HFFc6 (cell line): ENCODE data around the gene P3H1. TPM values are rescaled to one million over a fixed set of nuclear protein-coding genes. Genes with fewer than 3 reads are reported as not detected.

Experiments used
- DNase-seq: peaks from one replicate; pipeline ENCODE4 v3.0.0-alpha.2; 2018
- H3K27ac Mint-ChIP-seq: 2 replicates; pipeline ENCODE4 v1.8.0; 2020; ENCODE audit warnings: mild to moderate bottlenecking, mixed read lengths
- H3K27me3 Mint-ChIP-seq: 2 replicates; pipeline ENCODE4 v1.8.0; 2021; ENCODE audit warnings: mild to moderate bottlenecking, moderate library complexity, mixed read lengths; ENCODE audit not compliant: insufficient read depth
- H3K36me3 Mint-ChIP-seq: 2 replicates; pipeline ENCODE4 v1.8.0; 2021; ENCODE audit warnings: low read depth, mixed read lengths
- H3K4me1 Mint-ChIP-seq: 2 replicates; pipeline ENCODE4 v1.8.0; 2020; ENCODE audit warnings: low read depth, mixed read lengths
- H3K4me3 Mint-ChIP-seq: 2 replicates; pipeline ENCODE4 v1.8.0; 2020; ENCODE audit warnings: mild to moderate bottlenecking, moderate library complexity, mixed read lengths
- H3K9me3 Mint-ChIP-seq: 2 replicates; pipeline ENCODE4 v1.8.0; 2020; ENCODE audit warnings: mild to moderate bottlenecking, mixed read lengths
- total RNA-seq, 6 experiments: library from RNA; stranded (reverse); fragmentation: NEBNext Ultra II Directional; extraction: Animal tissue kit (Norgen Biotek cat#: 25700); gene quantifications; 2 replicates in 1 of 6; 3 replicates in 5 of 6; pipeline ENCODE4 v1.2.3, GENCODE V29; 2021
- TF ChIP-seq, protein P1 (sequence below): fragments of 200-600 bp; sonication (generic); IDR thresholded peaks from 2 replicates; pipeline ENCODE4 v1.5.0; 2021; ENCODE audit warnings: antibody characterized with exemption, mild to moderate bottlenecking

Gene P3H1
- total RNA-seq, 6 experiments from 2014 or later, result 115 to 169 (median 126) TPM

DNA sequence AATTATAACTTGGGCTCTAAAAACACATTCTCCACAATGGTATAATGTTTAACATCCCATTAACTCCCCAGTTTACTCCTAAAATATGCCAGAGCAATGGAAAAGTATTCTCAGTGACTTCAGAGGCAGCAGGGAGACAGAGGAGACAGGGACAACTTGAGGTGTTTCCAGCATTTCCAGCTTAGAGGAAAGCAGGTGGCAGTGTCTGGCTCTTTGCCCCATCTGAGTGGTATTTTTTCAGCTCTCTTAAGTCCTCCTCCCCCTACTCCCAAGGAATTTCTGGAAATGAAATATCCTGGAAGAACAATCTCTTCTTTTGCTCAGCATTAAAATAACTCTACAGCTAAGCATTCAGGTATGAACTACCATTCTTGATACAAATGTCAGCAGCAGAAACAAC, 39.3 kb upstream of the P3H1 start:
- Mint-ChIP-seq H3K27me3 (peaks cover 2% of the 10 kb centered on the region), H3K4me1 (peaks cover 31% of the 10 kb centered on the region), H3K4me3 (no peak overlapping the region), H3K36me3 (peaks cover 7% of the 10 kb centered on the region; the same call in 1 of the 2 replicates), H3K27ac (peak overlapping the region; percentile 21; the same call in 1 of the 2 replicates), H3K9me3 (no peaks in the 10 kb centered on the region)
- DNase-seq, result no peak
- TF ChIP-seq, protein P1, sequence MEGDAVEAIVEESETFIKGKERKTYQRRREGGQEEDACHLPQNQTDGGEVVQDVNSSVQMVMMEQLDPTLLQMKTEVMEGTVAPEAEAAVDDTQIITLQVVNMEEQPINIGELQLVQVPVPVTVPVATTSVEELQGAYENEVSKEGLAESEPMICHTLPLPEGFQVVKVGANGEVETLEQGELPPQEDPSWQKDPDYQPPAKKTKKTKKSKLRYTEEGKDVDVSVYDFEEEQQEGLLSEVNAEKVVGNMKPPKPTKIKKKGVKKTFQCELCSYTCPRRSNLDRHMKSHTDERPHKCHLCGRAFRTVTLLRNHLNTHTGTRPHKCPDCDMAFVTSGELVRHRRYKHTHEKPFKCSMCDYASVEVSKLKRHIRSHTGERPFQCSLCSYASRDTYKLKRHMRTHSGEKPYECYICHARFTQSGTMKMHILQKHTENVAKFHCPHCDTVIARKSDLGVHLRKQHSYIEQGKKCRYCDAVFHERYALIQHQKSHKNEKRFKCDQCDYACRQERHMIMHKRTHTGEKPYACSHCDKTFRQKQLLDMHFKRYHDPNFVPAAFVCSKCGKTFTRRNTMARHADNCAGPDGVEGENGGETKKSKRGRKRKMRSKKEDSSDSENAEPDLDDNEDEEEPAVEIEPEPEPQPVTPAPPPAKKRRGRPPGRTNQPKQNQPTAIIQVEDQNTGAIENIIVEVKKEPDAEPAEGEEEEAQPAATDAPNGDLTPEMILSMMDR, result no peak

DNA sequence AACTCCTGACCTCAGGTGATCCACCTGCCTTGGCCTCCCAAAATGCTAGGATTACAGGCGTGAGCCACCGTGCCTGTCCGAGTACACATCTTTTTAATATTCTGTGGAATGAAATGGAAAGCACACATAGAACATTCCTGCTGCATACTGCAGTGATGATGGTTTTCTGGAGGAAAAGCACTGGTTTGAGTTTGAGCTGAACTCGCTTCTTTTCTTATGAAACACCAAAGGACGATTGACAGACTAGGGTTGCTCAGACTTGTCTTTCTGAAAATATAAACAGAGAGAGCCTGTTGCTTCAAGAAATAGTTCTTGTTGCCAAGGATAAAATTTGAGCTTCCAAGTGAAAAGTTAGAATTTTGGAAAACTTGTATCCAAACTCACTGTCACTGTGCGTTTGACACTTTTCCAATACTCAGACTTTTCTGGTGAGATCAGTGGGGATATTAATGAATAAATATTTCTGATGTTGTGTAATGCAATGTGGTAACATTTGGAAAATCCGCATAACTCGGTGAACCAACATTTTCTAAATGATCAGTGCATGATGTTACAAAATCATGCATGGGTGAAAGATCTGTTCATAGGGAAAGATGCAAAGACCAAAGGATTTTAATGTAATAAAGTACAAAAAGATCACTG, 35.1 kb upstream of the P3H1 start:
- no peaks in the 10 kb centered on the region for H3K9me3 Mint-ChIP-seq
- DNase-seq, result peak; percentile 25

DNA sequence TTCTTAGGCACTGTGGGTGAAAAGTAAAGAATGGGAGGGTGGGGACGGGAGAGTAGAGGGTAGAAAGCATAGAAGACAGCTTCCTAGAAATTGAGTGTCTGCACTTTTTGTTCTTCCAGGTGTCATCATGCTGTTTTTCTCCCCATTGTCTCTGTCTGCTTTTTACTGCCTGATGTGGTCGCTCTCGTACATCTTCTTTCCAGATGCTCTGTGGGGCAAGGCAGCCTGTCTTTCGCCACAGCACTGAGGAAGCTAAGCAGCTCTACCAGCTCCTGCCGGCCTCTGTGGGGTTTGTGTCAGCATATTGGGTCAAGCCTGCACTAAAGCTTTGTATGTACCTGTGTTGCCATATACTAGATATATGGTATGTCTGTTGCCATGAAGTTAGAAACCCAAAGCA, 31.2 kb upstream of the P3H1 start:
- DNase-seq, result no peak
- TF ChIP-seq, protein P1, result no peak
- H3K27ac Mint-ChIP-seq, result no peak overlapping the region
- no peaks in the 10 kb centered on the region for H3K36me3 Mint-ChIP-seq
- H3K27me3 Mint-ChIP-seq, result peaks cover 12% of the 10 kb centered on the region
- peaks cover 7% of the 10 kb centered on the region for H3K4me1 Mint-ChIP-seq
- no peaks in the 10 kb centered on the region for H3K9me3 Mint-ChIP-seq
- no peak overlapping the region for H3K4me3 Mint-ChIP-seq

More for the DNA sequence above, 35.1 kb upstream of the P3H1 start:
- H3K27me3 Mint-ChIP-seq, result peaks cover 9% of the 10 kb centered on the region
- H3K4me3 Mint-ChIP-seq, result no peak overlapping the region
- TF ChIP-seq, protein P1, result no peak
- H3K36me3 Mint-ChIP-seq, result peaks cover 7% of the 10 kb centered on the region; the same call in 1 of the 2 replicates
- H3K4me1 Mint-ChIP-seq, result peaks cover 21% of the 10 kb centered on the region
- H3K27ac Mint-ChIP-seq, result no peak overlapping the region; the same call in none of the 2 replicates

DNA sequence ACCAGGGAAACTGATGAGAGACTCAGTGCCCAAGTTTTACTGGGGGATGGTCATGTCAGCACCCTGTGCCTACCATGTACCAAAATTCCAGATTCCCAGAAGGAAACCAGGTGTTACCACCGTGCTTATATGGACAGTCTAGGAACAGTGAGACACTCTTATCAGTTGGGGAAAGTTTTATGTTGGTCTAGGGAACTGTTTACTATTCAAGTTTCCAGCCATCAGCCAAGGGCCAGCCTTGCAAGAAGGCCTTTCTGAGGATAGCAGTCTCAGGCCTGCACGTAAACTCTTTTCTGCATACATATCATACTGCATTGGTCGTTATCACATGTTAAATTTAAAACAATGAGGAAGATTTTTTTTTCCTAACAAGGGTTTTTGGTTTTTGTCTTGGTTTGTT, 30.6 kb upstream of the P3H1 start:
- Mint-ChIP-seq H3K27me3 (peaks cover 12% of the 10 kb centered on the region), H3K4me3 (no peak overlapping the region), H3K4me1 (peaks cover 7% of the 10 kb centered on the region), H3K9me3 (no peaks in the 10 kb centered on the region), H3K36me3 (no peaks in the 10 kb centered on the region), H3K27ac (no peak overlapping the region)
- DNase-seq, result no peak
- TF ChIP-seq, protein P1, result no peak

DNA sequence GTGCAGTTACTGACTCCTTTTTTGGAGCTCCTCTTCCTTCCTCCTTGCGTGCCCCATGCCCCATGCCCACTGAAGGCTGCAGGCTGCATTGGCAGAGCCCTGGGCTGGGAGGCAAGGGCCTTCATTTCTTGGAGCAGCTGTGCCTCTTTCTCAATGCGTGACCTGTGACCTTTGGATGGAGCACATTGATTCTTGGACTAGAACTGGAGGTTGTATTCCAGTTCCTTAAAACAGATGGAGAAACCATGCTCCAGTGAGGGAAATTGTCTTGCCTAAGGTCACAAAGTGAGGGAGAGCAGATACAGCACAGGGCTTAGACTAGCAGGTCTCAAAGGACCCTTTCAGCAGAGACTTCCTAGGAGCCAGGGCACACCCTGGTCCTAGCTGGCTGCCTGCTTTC, 27.0 kb upstream of the P3H1 start:
- peaks cover 13% of the 10 kb centered on the region for H3K27me3 Mint-ChIP-seq
- H3K36me3 Mint-ChIP-seq, result no peaks in the 10 kb centered on the region
- no peak overlapping the region for H3K27ac Mint-ChIP-seq
- H3K4me1 Mint-ChIP-seq, result no peaks in the 10 kb centered on the region
- no peaks in the 10 kb centered on the region for H3K9me3 Mint-ChIP-seq
- DNase-seq, result no peak
- TF ChIP-seq, protein P1, result no peak
- no peak overlapping the region for H3K4me3 Mint-ChIP-seq
